GM18517 (cell line): ENCODE measurements around the gene PRIM2.
"Not testable (repeated sequence)": the region's sequence is repeated elsewhere in the genome, so short reads cannot be mapped to it uniquely, and the experiment has no call there.

Source experiments
- ATAC-seq: cut with Tn5 transposase; IDR thresholded peaks from one replicate; pipeline ENCODE4 v1.9.1; 2021; ENCODE audit warnings: mild to moderate bottlenecking, moderate library complexity; ENCODE audit not compliant: unreplicated experiment

The PRIM2 gene

GRCh38 chr6:57317060-57317943 lies at the start of gene PRIM2:
Gene PRIM2, plus strand, starts transcription at chr6:57317630. Its CDS starts 816 bp downstream, at chr6:57318446.
- peak; percentile 78 for ATAC-seq

- ATAC-seq = no peak
These were observed 49.2 kb upstream of the PRIM2 start for GRCh38 chr6:57268294-57268640.

DNA sequence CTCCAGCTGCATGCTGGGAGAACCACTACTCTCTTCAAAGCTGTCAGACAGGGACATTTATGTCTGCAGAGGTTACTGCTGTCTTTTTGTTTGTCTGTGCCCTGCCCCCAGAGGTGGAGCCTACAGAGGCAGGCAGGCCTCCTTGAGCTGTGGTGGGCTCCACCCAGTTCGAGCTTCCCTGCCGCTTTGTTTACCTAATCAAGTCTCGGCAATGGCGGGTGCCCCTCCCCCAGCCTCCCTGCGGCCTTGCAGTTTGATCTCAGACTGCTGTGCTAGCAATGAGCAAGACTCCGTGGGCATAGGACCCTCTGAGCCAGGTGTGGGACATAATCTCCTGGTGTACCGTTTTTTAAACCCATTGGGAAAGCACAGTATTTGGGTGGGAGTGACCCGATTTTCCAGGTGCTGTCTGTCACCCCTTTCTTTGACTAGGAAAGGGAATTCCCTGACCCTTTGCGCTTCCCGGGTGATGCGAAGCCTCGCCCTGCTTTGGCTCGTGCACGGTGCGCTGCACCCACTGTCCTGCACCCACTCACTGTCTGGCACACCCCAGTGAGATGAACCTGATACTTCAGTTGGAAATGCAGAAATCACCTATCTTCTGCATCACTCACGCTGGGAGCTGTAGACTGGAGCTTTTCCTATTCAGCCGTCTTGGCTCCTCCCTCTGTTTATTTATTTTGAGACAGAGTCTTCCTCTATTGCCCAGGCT lies 43.2 kb upstream of the PRIM2 start:
- not testable (repeated sequence) for ATAC-seq

- no peak for ATAC-seq
These were observed 42.0 kb upstream of the PRIM2 start for GRCh38 chr6:57275384-57275783.

- ATAC-seq = no peak
These were observed 40.5 kb upstream of the PRIM2 start for GRCh38 chr6:57276946-57277345.

DNA sequence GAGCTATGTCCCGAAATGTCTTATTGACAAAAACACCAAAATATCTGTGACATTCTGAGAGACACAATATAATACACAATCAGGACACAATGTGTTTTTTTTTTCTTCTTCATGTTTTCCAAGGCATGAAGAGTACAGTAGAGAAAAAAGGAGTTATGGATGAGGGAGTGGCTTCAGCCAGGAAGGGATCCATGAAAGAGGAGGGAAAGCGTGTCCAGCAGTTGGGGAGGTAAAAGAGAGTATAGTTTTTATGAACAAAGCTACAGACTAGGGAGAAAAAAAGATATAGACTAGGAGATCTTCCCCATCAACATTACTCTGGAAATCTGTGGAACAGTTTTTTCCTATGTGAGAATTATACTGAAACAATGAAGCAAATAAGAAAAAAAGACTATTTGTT lies 38.9 kb upstream of the PRIM2 start:
- no peak for ATAC-seq

- no peak for ATAC-seq
These were observed 38.4 kb upstream of the PRIM2 start for GRCh38 chr6:57279013-57279412.

- no peak for ATAC-seq
These were observed 34.3 kb upstream of the PRIM2 start for GRCh38 chr6:57283106-57283505.

DNA sequence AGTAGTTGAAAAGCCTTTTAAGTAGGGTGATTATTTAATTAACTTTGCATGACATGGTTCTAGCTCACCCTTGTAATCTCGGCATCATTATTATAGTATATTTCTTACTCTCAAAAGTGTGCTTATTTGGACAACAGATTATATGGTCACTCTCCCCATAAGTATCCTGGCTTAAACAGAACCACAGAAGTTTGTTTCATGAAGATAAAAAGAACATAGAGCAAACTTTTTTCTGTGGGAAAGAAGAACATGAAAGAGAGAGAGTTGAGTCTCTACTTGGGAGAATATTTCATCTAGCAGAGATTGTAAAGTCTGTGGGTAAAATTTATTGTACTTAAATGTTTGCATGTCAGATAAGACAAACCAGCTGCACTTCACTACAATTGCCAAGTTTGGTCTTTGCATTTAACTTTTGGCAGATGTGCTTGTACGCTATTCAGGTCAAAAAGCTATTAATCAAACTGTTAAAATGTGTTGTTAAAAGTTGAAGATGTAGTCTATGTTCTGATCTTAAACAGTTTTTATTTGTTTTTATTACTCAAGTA lies 33.4 kb upstream of the PRIM2 start:
- ATAC-seq = no peak

GRCh38 chr6:57288136-57288535 lies 29.3 kb upstream of the PRIM2 start:
- ATAC-seq = not testable (repeated sequence)

DNA sequence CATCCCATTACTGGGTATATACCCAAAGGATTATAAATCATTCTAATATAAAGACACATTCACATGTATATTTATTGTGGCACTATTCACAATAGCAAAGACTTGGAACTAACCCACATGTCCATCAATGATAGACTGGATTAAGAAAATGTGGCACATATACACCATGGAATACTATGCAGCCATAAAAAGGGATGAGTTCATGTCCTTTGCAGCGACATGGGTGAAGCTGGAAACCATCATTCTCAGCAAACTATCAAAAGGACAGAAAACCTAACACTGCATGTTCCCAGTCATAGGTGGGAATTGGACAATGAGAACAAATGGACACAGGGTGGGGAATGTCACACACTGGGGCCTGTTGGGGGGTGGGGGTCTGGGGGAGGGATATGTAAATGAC lies 24.0 kb upstream of the PRIM2 start:
- not testable (repeated sequence) for ATAC-seq

DNA sequence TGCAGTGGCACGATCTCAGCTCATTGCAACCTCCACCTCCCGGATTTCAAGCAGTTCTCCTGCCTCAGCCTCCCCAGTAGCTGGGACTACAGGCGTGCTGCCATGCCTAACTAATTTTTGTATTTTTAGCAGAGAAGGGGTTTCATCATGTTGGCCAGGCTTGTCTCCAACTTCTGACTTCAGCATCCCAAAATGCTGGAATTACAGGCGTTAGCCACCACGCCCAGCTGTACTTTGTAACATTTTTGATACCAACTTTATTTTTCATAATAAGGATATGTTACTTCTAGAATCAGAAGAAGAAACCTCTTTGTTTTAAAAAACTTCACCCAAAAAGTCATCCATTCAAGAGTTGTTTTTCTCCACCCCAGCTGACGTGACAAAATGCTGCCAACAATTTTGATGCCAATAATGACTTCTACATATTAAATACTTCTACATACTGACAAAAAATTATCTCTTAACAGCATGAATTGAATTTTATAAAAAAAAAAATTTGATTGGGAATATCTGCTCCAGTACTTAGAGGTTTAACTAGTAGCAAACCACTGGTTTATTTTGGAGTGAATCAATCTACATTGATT lies 22.5 kb upstream of the PRIM2 start:
- ATAC-seq = no peak

DNA sequence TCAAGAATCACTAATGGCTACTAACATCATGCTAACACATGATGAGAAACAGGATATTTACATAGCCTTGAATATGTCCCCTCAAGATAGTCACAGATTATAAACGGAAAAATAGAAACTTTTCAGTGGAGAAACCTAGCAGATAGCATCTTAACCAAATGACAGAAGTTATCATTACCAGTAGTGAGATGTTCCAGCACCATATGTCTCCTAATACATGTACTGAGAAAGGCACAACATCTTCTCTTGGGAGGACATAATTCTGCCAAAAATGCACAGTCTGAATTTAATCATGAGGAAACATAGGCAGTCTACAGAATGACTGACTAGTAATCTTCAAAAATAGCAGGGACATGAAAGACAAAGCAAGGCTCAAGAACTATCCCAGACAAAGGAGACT lies 19.9 kb upstream of the PRIM2 start:
- no peak for ATAC-seq

DNA sequence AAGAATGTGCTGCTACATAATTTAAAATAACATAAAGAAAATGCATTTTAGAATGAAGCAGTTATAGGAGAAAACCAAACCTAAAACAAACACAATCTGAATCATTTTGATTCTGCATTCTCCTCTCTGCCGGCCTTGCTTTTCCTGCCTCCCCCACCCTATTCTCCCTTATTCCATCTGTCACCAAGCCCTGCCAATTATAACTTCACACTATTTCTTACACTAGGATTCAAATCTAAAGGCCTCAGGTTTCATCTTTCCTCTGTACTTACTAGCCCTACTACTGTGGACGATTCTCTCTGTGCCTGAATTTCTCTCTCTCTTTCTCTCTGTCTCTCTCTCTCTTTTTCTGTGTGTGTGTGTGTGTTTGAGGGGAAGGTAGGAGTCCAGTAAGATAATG lies 18.7 kb upstream of the PRIM2 start:
- ATAC-seq = no peak

DNA sequence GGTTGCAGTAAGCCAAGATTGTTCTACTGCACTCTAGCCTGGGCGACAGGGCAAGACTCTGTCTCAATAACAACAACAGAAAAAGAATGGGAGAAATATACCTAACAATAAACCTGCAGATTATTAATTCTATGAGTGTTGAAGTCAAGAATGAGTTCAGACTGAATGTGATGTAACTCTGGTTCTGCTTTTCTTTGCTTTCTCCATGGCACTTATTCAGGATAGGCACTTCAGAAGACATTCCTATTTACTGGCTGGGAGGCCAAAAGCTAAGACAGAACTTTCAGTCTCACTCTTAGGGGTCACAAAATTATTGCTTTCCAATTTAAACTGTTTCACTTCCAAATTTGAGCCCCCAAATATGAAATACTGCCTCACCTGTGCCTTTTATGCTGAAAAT lies 15.7 kb upstream of the PRIM2 start:
- ATAC-seq = no peak

GRCh38 chr6:57302477-57302876 lies 15.0 kb upstream of the PRIM2 start:
- no peak for ATAC-seq

DNA sequence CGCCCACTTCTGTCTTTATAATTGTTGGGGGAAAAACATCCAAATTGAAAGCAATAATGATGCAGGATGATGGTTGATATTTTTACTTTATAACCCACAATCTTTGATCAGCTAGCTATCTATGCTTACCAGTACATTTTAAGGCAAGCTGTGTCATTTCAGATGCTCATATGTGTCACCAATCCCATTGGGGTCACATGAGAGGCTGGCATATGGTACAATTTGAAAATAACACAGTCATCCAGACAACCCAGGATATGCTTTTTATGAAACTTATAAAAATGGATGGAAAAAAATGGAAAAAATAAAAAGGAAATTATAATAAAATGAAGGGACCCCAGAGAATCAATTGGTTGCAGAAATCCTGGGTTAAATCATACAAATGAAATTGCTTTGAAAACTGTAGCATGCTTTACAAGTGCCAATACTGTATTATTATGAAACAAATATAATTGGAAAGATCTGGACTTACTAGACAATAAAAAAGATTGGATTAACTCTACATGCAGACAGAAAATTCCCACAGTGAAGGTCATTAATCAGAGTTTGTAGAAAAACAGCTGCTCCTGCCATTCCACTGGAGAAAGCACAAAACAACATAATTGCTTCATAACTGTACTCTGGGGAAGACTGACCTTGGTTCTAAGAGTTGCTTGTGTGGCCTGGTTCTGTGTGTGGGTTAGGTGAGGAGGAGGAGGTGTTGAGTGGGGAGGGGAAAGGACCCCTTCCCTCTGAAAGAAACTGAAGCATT lies 13.3 kb upstream of the PRIM2 start:
- ATAC-seq = no peak

DNA sequence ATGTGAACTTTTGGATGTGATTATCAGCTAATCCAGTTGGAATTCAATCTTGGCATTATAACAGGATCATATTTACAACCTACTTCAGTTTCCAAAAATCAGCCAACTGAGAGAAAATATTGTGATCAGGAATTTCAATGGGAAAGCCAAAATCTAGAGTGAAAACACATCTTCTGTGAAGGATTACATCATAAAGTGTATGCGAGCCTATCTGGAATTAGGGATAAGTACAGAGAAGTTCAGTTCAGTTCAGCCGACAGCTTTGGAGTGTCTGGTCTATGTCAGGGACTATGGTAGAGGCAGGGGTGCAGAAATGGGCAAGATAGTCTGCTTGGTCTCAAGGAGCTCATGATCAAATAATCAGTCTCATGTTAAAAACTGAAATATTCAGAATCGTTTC lies 12.3 kb upstream of the PRIM2 start:
- no peak for ATAC-seq

DNA sequence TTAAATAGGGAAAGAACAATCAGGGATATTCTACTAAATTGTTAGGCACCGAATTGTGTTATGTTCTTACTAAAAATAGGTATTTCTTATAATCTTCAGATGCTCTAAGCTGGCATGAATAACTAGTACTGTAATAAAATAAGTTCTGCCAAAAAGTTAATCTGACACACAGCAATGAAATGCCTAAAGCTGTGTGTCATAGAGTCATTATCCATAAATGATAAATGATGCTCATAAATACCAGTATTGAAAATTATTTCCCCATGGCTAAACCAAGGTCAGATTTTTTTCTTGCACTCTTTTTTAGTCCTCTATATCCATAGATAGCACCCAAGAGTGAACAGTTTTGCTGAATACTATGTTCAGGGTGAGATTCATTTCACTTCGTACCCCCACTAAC lies 11.7 kb upstream of the PRIM2 start:
- no peak for ATAC-seq

DNA sequence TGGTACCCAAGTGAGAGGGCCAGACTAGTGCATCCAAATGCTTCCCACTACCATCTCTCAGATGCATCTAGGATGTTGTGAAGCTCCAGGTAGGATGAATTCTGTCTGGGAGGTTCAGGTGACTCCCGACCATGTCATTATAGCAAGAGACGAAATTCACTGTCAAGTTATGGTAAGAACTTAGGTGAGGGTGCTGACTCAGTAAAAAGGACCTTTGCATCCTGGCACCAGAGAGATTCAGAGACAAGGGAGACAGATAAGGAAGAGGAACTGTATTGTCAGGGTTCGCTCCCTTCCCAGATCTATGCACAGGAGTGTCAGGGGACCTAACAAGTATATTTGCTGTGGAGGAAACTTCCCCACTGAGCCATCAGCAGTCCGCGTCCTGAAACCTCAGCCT lies 11.2 kb upstream of the PRIM2 start:
- no peak for ATAC-seq

DNA sequence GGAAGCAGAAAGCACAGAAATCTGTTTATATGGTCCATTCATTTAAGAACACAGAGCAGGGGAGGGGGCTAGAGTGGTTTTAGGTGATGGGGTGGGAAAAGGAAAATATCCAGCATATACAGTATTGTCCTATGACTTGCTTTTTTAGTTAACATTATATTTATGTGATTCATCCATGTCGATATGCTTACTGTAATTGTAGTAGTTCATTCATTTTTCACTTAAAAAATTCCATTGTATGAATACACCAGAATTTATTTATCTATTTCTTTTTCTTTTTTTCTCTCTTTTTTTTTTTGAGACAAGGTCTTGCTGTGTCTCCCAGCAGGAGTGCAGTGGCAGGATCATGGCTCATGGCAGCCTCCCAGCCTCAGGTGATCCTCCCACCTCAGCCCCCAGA lies 9.6 kb upstream of the PRIM2 start:
- ATAC-seq = no peak
